Neural cell (in vitro differentiated cells): Measurements from ENCODE around the gene CDH4.

Source experiments
- EZH2 ChIP-seq: fragments of 200-600, 300-800 bp; shearing (Covaris generic), sonication (generic); IDR thresholded peaks from 2 replicates; pipeline ENCODE4 v1.6.1; 2014; ENCODE audit warnings: antibody characterized with exemption, low read length, borderline replicate concordance, mild to moderate bottlenecking; ENCODE audit not compliant: insufficient read depth, poor library complexity, severe bottlenecking
- TF ChIP-seq, protein P1 (sequence below): fragments of 450-650 bp; IDR thresholded peaks from 2 replicates; pipeline ENCODE4 v1.5.1; 2014; ENCODE audit warnings: antibody characterized with exemption, mild to moderate bottlenecking, moderate library complexity; ENCODE audit not compliant: poor library complexity, severe bottlenecking
- TF ChIP-seq, protein P2 (sequence below): IDR thresholded peaks from 2 replicates; pipeline ENCODE4 v1.6.1; 2012; ENCODE audit warnings: borderline replicate concordance

DNA sequence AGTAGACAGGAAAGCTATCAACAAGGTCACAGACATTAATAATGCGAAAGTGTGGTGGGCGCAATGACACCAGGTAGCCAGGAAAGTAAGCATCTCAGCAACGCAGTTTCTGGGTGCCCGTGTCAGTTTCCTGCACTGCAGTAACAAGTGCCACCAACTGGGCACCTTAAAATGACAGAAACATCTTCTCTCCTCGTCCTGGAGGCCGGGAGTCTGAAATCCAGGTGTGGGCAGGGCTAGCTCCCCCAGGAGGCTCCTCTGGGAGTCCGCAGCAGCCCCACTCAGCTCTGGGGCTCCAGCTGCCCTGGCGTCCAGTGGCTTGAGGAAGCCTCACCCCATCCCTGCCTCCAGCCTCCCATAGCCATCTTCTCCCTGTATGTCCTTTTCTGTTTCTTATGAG lies 426.4 kb downstream of the CDH4 start:
- TF ChIP-seq, protein P1, sequence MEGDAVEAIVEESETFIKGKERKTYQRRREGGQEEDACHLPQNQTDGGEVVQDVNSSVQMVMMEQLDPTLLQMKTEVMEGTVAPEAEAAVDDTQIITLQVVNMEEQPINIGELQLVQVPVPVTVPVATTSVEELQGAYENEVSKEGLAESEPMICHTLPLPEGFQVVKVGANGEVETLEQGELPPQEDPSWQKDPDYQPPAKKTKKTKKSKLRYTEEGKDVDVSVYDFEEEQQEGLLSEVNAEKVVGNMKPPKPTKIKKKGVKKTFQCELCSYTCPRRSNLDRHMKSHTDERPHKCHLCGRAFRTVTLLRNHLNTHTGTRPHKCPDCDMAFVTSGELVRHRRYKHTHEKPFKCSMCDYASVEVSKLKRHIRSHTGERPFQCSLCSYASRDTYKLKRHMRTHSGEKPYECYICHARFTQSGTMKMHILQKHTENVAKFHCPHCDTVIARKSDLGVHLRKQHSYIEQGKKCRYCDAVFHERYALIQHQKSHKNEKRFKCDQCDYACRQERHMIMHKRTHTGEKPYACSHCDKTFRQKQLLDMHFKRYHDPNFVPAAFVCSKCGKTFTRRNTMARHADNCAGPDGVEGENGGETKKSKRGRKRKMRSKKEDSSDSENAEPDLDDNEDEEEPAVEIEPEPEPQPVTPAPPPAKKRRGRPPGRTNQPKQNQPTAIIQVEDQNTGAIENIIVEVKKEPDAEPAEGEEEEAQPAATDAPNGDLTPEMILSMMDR, result no peak
- TF ChIP-seq EZH2, result no peak
- TF ChIP-seq, protein P2, sequence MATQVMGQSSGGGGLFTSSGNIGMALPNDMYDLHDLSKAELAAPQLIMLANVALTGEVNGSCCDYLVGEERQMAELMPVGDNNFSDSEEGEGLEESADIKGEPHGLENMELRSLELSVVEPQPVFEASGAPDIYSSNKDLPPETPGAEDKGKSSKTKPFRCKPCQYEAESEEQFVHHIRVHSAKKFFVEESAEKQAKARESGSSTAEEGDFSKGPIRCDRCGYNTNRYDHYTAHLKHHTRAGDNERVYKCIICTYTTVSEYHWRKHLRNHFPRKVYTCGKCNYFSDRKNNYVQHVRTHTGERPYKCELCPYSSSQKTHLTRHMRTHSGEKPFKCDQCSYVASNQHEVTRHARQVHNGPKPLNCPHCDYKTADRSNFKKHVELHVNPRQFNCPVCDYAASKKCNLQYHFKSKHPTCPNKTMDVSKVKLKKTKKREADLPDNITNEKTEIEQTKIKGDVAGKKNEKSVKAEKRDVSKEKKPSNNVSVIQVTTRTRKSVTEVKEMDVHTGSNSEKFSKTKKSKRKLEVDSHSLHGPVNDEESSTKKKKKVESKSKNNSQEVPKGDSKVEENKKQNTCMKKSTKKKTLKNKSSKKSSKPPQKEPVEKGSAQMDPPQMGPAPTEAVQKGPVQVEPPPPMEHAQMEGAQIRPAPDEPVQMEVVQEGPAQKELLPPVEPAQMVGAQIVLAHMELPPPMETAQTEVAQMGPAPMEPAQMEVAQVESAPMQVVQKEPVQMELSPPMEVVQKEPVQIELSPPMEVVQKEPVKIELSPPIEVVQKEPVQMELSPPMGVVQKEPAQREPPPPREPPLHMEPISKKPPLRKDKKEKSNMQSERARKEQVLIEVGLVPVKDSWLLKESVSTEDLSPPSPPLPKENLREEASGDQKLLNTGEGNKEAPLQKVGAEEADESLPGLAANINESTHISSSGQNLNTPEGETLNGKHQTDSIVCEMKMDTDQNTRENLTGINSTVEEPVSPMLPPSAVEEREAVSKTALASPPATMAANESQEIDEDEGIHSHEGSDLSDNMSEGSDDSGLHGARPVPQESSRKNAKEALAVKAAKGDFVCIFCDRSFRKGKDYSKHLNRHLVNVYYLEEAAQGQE, result no peak
